HEK293 (cell line): ENCODE data around the gene SLC25A47.

ENCODE experiments used
- ATF2 ChIP-seq: fragments of 450-650 bp; formaldehyde crosslinking; IDR thresholded peaks from 2 replicates; pipeline ENCODE4 v1.5.1; 2016; ENCODE audit warnings: missing biosample characterization, missing genetic modification characterization, low read depth
- CTCF ChIP-seq: fragments of 450-650 bp; formaldehyde crosslinking; IDR thresholded peaks from 2 replicates; pipeline ENCODE4 v1.5.1; 2016; ENCODE audit warnings: missing biosample characterization, missing genetic modification characterization
- MYNN ChIP-seq: fragments of 450-650 bp; formaldehyde crosslinking; IDR thresholded peaks from 2 replicates; pipeline ENCODE4 v1.5.1; 2016; ENCODE audit warnings: missing biosample characterization, missing genetic modification characterization, borderline replicate concordance
- SETDB1 ChIP-seq: IDR thresholded peaks from one replicate; pipeline ENCODE4 v1.6.1; 2017; ENCODE audit warnings: mild to moderate bottlenecking, low read length, moderate library complexity, mixed read lengths; ENCODE audit not compliant: insufficient read length
- YY1 ChIP-seq: fragments of 450-650 bp; formaldehyde crosslinking; IDR thresholded peaks from 2 replicates; pipeline ENCODE4 v1.5.1; 2018; ENCODE audit warnings: missing biosample characterization, missing genetic modification characterization
- ZBTB17 ChIP-seq: fragments of 450-650 bp; formaldehyde crosslinking; IDR thresholded peaks from 2 replicates; pipeline ENCODE4 v1.5.1; 2016; ENCODE audit warnings: missing biosample characterization, missing genetic modification characterization
- ZNF10 ChIP-seq: fragments of 450-650 bp; formaldehyde crosslinking; IDR thresholded peaks from 2 replicates; pipeline ENCODE4 v1.5.1; 2017; ENCODE audit warnings: missing biosample characterization, missing genetic modification characterization
- ZNF280D ChIP-seq: fragments of 450-650 bp; formaldehyde crosslinking; IDR thresholded peaks from 2 replicates; pipeline ENCODE4 v1.5.1; 2016; ENCODE audit warnings: missing biosample characterization, missing genetic modification characterization
- ZNF362 ChIP-seq: fragments of 450-650 bp; formaldehyde crosslinking; IDR thresholded peaks from 2 replicates; pipeline ENCODE4 v1.5.1; 2016; ENCODE audit warnings: missing biosample characterization, missing genetic modification characterization
- ZNF426 ChIP-seq: fragments of 450-650 bp; formaldehyde crosslinking; IDR thresholded peaks from 2 replicates; pipeline ENCODE4 v1.5.1; 2017; ENCODE audit warnings: missing biosample characterization, missing genetic modification characterization, mild to moderate bottlenecking, inconsistent platforms, moderate library complexity
- ZNF629 ChIP-seq: fragments of 450-650 bp; formaldehyde crosslinking; IDR thresholded peaks from 2 replicates; pipeline ENCODE4 v1.5.1; 2017; ENCODE audit warnings: missing biosample characterization, missing genetic modification characterization
- TF ChIP-seq, protein P1 (sequence below): fragments of 450-650 bp; formaldehyde crosslinking; IDR thresholded peaks from 2 replicates; pipeline ENCODE4 v1.5.1; 2017; ENCODE audit warnings: missing biosample characterization, missing genetic modification characterization

- TF ChIP-seq CTCF (tag by site-specific recombination) (no peak), ZNF280D (tag by site-specific recombination) (no peak), ATF2 (tag by site-specific recombination) (no peak), SETDB1 (no peak), MYNN (tag by site-specific recombination) (no peak), ZBTB17 (tag by site-specific recombination) (no peak), ZNF10 (tag by site-specific recombination) (no peak), ZNF426 (tag by site-specific recombination) (no peak), ZNF362 (no peak), YY1 (tag by site-specific recombination) (no peak), ZNF629 (tag by site-specific recombination) (no peak)
- TF ChIP-seq, protein P1, sequence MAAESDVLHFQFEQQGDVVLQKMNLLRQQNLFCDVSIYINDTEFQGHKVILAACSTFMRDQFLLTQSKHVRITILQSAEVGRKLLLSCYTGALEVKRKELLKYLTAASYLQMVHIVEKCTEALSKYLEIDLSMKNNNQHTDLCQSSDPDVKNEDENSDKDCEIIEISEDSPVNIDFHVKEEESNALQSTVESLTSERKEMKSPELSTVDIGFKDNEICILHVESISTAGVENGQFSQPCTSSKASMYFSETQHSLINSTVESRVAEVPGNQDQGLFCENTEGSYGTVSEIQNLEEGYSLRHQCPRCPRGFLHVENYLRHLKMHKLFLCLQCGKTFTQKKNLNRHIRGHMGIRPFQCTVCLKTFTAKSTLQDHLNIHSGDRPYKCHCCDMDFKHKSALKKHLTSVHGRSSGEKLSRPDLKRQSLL (tag by site-specific recombination), result no peak
These were observed 23.4 kb downstream of the SLC25A47 start for GRCh38 chr14:100346306-100347091.
